GM21529 (cell line): ENCODE results near the gene NR6A1.

ENCODE experiments used
- ATAC-seq: cut with Tn5 transposase; IDR thresholded peaks from one replicate; pipeline ENCODE4 v1.9.1; 2021; ENCODE audit not compliant: unreplicated experiment

Gene NR6A1

DNA sequence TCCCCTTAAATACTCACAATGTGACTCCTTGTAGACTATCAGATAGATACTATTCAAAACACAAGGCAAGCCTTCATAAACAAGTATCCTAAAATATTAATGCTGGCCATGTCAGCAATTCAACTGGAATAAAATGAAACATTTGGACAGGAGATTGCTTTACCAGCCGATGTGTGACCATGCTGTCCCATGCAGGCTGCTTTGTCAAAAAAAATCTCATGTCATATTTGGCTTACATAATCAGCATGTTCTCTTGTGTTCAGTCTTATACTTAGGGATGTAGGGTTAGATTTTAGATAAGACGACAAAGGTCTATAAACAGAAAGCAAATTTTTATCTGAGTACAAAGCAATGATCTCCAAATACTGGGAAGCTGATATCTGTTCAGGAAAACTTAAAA, 108.5 kb downstream of the NR6A1 start:
- no peak for ATAC-seq

DNA sequence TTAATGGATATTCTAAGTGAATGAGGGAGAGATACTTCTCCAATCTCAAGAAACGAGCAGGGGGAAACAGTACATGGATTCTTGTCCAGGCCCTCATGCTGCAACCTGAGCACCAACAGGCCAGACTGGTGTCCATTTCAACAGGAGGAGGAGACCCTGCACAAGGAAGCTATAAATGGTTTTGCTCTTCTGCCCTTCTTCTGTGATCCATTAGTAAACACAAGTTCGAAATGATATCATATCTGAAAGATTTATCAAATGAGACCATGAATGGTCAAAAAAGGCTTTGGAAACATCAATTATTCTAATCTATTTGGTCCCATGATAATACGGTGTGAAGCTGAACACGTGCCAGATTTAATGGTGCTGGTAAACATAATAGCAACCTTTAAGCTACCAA, 109.8 kb downstream of the NR6A1 start:
- ATAC-seq = no peak

DNA sequence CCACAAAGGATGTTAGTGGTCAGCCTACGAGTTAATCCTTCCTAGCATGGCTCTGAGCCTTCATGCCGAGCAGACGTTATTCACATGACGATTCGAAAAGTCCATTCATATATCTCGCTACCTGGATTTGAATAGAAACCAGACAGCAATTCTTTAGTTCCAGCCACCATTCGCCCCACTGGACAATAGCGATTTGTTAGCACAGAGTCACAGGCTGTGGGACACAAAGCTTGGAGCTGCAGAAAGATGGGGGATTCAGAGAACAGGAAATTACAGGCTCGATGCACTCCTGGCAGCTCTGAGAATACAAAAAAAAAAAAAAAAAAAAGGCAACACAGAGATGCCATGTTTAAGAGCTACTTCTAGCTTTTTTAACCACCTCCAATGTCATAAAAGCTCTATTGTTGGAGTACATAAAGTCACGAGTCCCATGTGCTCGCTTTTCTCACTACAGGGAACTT, 110.7 kb downstream of the NR6A1 start:
- ATAC-seq = no peak

DNA sequence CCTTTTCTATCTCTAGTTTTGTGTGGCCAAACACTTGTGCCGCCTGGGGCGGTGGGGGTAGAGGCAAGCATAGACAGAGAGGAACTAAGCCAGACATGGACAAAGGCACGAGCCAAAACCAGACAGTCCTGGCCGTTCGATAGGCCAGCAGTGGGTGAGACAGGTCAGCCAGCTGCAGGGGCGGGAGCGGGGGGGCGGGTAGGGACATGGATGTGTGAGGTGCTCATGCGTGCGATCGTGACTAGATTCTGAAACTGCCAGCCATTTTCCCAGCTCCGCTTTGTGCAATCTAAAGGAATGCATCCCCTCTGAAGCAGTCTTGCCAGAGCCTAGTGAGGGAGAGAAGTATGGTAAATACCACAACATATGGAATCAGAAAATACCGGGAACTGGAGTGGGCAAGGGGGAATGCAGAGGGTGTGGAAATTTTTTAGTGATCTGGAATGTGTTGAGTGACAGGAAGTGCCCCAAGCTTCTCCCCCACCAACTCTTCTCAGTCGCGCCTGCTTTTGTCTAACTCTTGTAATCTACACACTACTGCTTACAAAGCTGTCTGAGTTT, 111.9 kb downstream of the NR6A1 start:
- peak; percentile 63 for ATAC-seq

DNA sequence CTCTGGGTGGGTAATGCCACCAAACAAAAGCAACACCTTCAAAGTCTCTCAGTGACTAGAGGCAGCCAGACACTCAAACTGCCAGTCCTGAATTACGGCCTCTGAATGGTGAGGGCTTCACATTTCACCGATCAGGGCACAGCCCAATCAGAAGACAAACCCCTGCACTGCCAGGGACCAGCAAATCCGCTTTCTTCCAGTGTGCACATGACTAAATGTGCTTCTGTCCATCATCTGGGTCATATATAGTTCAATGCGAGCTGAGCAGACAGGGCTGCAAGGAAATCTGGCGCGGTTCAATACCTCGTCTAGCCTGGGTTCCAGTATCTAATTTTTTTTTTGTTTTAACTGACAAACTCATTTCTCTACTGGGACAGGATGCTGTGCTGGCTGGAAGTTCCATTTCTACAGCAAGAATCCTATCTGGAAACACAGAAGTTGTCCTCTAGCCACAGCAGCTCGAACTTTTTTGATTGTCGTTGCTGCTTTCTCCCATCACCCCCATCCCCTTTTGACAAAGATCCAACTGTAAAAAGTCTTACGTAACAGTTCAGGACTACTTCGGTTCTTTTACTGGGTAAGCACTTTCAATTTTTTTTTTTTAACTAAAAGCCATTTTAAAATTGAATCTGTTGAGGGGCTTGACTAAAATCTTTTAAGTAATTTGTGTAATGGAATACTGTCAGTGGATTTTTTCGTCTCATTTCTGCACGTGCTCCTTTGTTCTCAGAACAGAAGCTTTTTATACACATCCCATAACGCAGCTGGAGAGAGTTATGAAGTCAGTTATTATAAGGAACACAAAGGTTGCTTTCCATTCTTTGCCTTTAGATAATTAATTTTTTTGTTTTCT, 112.7 kb downstream of the NR6A1 start:
- ATAC-seq = peak; percentile 63

DNA sequence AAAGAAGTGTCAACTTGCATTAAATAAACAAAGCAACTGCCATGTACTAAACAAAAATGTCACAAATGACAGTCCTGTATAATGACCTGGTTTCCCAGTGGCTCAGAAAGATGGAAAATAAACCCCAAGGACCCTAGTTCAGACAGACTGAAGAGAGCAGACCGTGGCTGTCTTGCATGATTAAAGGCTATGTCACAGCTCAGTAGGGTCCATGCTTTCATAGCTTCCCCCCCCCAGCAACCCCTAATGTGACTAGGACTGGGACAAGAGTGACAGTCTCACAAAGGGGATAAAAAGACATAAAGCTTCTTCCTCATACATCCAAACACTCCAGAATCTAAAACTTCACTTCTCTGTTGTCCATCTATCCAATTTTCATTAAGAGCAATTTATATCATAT, 113.6 kb downstream of the NR6A1 start:
- ATAC-seq = no peak

DNA sequence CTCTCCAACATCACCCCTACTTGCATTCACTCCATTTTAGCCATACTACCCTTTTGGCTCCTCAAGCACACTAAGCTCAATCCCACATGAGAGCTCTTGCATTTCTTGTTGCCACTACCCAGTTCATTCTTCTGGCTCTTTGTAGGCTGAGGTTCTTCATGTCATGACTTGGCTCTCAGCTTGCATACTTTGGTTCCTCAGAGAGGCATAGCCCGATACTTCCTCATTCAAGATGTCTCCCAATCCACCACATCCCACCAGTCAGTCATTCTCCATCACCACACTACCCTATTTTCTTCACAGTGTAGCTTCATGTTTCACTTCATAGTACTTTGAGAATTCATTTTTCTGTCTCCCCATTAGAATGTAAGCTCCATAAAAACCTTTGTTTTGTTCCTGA, 116.7 kb downstream of the NR6A1 start:
- ATAC-seq = no peak

DNA sequence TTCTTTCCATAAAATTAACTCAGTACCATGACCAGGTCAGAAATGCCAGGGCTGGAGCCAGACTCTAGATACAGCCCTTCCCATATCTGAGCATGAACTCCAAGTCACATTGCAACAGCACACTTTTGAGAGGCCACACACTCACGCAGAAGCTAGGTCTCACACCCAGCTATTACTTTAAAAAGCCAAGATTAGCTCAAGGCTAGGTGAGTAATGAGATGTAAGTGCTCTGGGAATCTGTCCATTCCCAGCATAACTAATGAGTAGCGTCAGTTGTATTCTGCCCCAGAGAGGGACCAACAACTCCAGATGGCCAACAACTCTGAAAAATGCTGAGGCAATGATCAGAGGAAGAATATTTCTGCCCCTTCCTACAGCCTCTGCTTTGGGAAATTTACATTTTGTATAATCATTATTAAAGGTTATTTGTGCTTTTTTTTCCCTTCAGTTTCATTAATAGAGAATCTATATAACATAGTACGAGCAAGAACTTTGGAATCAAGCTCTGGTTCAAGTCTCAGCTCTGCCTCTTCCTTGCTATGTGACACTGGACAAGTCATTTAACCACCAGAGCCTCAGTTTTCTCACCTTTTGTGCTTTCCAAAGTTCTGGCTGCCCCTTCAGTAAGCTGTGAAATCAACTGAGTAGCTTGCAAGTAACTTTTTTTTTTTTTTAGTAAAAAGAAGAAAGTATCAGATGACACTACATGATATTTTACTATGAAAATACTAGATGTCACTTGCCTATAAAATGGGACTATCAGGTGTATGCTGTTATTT, 118.3 kb downstream of the NR6A1 start:
- no peak for ATAC-seq

DNA sequence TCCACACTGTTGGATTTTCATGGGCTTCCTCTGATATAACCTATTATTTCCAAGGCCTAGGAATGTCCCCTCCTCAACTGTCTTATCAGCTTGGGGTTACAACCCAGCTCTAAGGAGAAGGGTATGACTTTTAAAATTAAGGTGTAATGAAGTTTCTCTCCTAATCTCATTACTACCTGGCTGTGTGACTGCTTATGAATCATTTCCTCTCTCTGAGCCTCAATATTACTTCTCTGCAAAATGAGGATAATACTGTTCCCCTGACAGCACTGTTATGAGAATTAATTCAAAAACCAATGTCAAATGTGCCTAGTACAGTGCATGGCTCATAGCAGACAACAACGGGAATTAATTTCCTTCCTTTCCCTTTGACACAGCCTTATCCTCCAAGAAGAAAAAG, 118.9 kb downstream of the NR6A1 start:
- ATAC-seq = no peak

DNA sequence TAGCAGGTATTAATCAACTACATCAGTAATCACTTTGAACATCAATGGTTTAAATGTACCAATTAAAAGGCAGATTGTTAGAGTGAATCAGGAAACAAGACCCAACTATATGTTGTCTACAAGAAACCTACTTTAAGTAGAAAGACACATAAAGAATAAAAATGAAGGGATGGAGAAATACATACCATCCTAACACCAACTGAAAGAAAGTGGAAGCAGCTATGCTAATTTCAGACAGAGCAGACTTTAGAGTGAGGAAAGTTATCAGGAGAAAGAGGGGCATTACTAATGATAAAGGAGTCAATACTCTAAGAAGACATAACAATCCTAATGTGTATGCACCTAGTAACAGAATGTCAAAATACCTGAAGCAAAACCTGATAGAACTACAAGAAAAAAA, 125.8 kb downstream of the NR6A1 start:
- no peak for ATAC-seq

DNA sequence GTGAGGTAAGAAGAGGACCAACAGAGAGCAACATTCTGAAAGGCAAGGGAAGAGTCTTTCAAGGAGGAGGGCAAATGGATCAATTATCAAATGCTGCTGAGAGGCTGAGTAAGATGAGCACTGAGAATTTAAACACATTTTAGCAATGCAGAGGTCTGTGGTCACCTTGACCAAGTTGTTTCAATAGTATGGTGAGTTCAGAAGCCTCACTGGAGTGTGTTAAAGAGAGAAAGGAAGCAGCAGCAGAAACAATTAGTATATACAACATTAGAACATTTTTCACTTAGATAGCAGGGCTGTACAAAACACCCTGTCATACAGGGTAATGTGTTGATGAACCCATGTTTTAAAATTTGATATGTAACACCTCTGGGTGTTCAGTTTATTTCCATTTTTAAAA, 131.5 kb downstream of the NR6A1 start:
- ATAC-seq = no peak

DNA sequence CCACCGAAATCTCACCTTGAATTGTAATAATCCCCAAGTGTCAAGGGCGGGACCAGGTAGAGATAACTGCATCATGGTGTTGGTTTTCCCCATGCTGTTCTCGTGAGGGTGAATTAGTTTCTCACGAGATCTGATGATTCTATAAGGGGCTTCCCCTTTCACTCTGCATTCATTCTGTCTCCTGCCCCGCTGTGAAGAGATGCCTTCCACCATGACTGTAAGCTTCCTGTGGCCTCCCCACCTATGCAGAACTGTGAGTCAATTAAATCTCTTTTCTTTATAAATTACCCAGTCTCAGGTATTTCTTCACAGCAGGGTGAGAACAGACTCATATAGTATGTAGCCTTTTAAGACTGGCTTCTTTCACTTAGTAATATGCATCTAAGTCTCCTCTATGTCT, 135.8 kb downstream of the NR6A1 start:
- no peak for ATAC-seq

DNA sequence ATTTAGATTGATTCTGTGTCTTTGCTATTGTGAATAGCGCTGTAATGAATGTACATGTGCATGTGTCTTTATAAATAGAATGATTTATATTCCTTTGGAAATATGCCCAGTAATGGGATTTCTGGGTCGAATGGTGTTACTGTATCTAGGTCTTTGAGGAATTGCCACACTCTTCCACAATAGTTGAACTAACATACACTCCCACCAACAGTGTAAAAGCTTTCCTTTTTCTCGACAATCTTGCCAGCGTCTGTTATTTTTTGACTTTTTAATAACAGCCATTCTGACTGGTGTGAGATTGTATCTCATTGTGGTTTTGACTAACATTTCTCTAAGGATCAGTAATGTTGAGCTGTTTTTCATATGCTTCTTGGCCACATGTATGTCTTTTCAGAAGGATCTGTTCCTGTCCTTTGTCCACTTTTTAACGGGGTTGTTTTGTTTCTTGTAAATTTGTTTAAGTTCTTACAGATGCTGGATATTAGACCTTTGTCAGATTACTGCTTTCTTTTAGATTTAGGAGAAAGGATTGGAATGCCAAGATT, 139.0 kb downstream of the NR6A1 start:
- ATAC-seq = no peak

DNA sequence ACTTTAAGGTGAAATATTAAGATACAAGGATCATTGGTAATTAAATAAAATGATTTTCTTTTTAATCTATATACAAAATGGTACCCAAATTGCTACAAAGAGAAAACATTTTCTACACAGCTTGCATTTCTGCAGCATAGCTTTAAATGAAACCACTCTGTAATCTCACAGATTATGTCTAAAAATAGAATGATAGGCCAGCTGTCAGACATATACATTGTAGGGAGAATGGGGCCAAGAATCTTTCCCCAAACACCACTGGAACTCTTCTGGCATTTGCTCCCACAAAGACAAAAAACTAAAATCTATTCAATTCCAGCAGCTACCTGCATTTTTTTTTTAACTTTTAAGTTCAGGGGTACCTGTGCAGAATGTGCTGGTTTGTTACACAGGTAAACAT, 139.8 kb downstream of the NR6A1 start:
- no peak for ATAC-seq

DNA sequence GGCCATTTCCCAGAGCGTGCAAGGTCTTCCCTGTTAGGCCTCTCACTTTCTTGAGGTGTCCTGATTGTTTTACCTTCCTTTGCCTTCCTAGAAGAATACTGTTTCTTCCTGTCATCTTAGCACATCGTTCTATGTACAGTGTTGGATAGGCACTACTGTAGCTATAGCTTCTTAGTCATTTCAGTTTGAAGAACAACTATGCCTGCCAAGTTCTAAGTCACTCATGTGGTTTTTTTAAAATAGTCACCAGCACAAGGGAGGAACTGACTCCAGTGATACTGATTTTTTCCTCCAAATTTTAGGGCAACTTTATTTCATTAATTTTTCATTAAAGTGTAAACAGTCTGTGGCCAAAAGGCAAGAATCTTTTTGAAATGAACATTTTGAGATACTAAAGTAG, 141.5 kb downstream of the NR6A1 start:
- ATAC-seq = no peak

DNA sequence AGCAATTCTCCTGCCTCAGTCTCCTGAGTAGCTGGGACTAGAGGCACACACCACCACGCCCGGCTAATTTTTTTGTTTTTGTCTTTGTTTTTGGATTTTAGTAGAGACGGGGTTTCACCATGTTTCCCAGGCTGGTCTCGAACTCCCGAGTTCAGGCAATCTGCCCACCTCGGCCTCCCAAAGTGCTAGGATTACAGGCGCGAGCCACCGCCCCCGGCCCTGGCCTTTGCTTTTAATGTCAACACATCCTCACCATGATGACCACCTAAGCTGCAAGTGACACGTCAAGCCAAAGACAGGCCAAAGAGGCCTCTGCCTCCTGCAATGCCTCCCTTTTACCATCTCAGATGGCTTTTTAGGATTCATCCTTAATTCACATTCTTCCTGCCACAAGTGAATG, 142.4 kb downstream of the NR6A1 start:
- no peak for ATAC-seq

DNA sequence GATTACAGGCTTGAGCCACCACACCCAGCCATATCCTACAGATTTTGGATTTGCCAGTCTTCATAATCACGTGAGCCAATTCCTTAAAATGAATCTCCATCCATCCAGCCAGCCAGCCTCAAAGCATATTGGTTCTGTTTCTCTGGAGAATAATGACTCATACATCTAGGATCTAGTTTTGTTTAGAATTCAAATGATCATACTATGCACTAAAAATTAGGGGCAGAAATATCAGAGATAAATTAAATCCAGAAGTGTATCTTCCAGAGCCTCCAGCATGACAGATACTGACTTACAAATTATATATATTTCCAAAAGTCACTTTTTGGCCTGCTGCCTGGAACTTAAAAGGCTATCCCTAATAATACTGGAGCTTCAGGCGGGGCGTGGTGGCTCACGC, 144.8 kb downstream of the NR6A1 start:
- no peak for ATAC-seq

DNA sequence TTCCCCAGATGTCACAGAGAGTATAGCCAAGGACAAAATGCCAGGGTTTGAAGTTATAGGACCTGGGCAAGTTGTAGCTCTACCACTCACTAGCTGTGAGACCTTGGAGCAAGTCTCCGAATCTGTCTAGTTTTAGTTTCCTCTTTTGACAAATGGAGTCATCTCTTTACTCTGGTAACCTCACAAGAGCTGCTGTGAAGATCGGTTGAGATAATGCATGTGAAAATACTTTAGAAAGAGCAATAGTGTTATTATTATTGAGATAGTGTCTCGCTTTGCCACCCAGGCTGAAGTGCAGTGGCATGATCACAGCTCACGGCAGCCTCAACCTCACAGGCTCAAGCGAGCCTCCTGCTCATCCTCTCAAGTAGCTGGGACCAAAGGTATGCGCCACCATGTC, 146.0 kb downstream of the NR6A1 start:
- no peak for ATAC-seq

DNA sequence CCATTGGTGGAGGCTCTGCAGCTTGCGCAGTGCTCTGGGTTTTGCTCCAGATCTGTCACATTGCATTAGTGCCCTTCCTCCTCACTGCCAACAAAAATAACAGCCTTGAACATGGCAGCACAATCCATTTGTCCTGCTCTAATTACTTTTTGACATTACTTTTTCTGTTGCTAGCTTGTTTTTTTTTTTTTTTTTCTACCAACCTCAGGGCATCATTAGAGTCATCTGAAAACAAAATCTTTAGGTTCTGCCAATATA, 146.4 kb downstream of the NR6A1 start:
- no peak for ATAC-seq

DNA sequence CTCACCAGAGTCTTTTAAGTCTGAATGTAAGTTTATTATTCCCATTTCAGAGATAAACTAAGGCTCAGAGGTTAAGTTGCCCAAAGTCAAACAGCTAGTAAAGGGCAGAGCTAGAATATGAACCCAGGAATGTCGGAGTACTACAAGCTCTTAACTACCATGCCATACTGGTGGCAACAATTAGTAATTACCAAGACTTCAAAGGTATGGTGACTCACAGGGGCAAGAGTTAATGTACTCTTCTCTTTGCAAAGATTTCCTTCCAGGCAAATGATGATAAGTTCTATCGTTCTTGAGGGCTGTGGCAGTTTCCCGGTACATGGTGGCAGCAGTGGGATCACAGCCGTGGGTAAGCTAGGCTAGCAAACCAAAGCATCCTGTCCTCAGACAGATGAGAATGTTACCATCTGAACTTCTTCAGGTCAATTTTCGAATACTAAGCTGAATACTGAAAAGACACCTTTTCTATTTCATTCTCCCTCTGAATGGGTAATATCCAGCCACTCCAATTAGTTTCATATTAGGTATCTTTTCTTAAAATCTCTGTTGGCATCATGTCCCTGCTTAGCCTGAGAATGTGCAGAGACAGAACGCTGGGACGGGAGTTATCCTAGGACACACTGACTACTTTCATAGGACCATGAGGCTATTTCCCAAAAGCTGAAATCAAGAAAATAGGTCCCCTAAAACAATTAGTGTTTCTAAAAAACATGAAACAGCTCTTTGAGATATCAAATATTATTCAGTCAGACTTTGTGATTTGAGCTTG, 147.0 kb downstream of the NR6A1 start:
- no peak for ATAC-seq

DNA sequence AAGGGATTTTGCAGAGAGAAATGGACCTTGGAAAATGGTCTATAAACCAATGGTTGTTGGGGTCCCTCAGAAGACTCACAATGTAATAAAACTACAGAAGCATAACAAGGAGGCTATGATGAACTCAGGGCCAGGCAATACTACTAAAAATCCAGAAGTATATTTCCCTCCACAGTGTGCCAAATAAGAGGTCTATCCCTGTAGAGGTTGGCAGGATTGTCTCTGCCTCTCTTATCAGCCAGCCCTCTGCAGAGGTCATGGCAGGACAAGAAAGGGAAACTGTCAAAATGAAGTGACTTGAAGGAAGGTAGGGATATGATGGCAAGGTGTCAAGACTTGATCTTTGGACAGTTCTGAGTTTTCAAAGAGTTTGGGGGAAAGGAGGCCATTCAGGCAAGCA, 148.2 kb downstream of the NR6A1 start:
- no peak for ATAC-seq
